HG03066 (cell line): ENCODE data around the gene SYNGR1.

Experiments used
- ATAC-seq: cut with Tn5 transposase; IDR thresholded peaks from one replicate; pipeline ENCODE4 v1.9.1; 2021; ENCODE audit warnings: low read depth; ENCODE audit not compliant: unreplicated experiment

SYNGR1 gene, protein sequence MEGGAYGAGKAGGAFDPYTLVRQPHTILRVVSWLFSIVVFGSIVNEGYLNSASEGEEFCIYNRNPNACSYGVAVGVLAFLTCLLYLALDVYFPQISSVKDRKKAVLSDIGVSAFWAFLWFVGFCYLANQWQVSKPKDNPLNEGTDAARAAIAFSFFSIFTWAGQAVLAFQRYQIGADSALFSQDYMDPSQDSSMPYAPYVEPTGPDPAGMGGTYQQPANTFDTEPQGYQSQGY

GRCh38 chr22:39349967-39350726 is at the start of gene SYNGR1:
Gene SYNGR1, plus strand, starts transcription at chr22:39349991. Its CDS starts 20 bp downstream, at chr22:39350011.
- no peak for ATAC-seq

GRCh38 chr22:39300186-39300830 is 49.5 kb upstream of the SYNGR1 start:
- ATAC-seq, result no peak

DNA sequence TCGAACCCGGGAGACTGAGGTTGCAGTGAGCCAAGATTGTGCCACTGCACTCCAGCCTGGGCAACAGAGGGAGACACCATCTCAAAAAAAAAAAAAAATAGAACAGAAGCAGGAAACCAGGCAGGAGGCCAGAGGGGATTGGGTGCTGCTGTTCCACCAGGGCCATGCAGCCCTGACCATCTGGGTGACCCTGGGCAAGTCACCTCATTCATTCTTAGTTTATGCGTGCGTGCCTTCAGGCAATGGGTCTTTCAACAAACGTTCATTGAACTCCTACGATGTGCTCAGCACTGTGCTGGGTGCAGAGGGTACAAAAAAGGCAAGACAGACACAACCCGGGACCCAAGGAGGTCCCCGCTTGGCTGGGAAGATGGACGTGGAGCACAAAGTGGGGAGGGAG is 48.7 kb upstream of the SYNGR1 start:
- ATAC-seq, result no peak

DNA sequence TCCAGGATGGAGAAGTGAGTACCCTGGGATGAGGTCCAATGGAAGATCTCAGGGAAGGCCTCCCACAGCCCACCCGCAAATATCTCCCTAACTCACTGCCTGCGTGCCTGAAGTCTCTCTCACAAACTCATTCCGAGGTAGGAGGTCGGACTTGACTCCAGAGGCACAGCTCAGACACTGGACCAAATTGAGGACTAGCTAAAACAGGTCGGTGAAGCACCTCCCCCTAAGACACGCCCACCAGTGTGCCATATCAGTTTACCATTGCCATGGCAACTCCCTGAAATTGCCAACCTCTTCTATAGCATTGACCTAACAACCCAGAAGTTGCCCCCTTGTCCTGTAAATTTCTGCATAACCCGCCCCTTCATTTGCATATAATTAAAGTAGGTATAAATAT is 47.9 kb upstream of the SYNGR1 start:
- no peak for ATAC-seq

GRCh38 chr22:39302431-39302960 is 47.3 kb upstream of the SYNGR1 start:
- ATAC-seq, result no peak

- ATAC-seq, result no peak
These were observed 46.4 kb upstream of the SYNGR1 start for GRCh38 chr22:39303358-39303757.

DNA sequence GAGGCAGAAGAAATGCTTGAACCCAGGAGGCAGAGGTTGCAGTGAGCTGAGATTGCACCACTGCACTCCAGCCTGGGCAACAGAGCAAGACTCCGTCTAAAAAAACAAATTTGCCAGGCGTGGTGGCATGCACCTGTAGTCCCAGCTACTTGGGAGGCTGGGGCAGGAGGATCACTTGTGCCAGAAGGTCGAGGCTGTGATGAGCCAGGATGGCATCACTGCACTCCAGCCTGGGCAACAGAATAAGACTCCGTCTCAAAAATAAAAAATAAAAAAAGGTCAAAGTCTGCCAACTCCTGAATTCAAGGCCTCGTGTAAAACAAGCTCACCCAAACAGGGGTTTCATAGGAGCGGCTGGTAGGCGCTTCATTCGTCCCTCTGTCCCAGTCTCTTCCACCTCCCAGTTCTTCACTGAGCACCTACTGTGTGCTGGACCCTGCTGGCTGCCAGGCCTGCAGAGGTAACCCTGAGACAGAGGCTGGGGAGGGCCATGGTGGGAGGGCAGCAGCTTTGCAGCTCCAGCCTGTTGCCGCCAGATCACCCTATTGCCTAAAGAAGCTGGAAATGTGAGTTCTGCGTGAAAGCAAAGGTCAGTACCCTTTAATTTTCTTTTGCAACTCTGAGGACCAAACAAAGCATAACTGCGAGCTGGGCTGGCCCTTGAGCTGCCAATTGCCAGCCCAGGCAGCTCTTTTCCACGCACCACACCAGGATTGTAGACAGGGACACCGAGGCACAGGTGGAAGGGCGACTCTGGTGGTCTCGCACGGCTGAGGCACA is 45.7 kb upstream of the SYNGR1 start:
- no peak for ATAC-seq

GRCh38 chr22:39306456-39307361 is 43.1 kb upstream of the SYNGR1 start:
- ATAC-seq, result no peak

- no peak for ATAC-seq
These were observed 41.0 kb upstream of the SYNGR1 start for GRCh38 chr22:39308614-39309363.

DNA sequence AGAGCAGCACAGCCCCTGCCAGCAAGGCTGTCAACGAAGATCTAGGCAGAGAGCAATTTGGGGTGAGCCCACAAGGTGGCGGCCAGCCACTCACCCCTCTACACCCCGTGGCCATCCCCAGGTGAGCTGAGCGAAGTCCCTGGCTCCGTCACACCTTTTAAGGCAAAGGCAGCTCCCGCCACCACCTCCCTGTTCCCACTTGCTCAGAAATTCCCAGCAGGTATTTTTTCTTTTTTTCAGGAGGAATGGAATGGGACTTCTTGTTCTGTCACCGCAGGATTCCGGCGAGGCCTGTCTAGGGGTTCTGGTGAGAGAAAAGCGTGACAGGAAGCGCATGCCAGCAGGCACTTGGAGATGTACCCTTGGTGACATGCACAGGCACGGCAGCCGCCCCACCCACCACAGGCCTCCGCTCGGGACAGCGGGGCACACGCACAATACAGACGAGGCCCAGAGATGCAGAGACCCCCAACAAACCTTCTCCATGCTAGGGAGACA is 40.4 kb upstream of the SYNGR1 start:
- ATAC-seq, result no peak

- ATAC-seq, result no peak
These were observed 39.7 kb upstream of the SYNGR1 start for GRCh38 chr22:39309881-39310714.

DNA sequence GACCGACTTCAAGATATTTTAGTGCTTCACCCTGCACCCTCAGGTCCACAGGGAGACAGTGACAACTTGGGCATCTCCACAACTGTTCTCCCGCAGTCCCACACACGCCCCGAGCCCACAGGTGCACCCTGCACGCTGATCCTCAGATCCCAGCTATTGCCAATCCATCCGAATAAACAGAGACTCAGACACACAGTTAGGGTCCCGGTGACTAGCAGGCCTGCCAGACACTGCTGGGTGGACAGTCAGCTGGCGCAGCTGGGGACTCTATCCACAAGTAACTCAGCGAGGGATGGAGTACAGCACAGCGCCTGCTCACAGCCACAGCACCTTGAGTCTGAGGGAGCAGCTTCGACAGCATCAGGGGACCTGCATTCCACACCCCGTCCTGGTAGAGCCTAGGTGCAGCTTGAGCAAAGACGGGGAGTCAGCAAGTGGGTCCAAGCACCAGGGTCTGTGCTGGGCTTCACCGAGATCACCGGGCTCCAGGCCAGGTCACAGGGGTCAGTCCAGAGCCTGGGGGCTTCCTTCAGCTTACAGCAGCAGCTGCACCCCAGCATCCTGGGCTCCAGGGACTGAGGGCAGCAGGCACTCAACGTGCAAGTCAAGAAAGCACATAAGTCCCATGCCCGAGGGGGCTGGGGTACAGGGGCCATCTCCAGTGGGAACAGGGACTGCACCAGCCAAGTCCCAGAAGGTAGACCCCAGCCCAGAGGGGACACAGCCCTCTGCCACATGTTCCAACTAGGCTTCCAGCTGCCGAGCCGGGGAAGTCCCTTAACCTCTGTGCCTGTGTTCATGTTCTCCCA is 38.0 kb upstream of the SYNGR1 start:
- no peak for ATAC-seq

DNA sequence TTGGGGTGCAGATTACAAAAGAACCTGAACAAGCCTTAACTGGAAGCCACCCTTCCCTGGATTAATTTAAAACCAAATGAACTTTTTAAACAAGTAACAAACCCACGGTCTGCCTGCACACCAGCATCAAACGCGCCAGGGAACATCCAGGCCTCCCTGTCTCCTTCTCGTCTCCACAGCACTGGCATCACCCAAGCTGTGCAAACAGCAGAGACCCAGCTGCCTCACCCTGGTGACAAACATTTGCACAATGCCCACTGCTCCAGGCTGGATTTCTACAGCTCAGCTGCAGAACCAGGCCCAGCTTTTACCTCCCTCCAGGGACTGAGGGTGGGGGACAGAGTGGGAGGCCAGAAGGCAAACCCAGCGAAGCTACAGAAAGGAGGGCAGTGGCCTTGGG is 37.4 kb upstream of the SYNGR1 start:
- ATAC-seq, result no peak

- ATAC-seq, result no peak
These were observed 36.4 kb upstream of the SYNGR1 start for GRCh38 chr22:39313258-39314001.

DNA sequence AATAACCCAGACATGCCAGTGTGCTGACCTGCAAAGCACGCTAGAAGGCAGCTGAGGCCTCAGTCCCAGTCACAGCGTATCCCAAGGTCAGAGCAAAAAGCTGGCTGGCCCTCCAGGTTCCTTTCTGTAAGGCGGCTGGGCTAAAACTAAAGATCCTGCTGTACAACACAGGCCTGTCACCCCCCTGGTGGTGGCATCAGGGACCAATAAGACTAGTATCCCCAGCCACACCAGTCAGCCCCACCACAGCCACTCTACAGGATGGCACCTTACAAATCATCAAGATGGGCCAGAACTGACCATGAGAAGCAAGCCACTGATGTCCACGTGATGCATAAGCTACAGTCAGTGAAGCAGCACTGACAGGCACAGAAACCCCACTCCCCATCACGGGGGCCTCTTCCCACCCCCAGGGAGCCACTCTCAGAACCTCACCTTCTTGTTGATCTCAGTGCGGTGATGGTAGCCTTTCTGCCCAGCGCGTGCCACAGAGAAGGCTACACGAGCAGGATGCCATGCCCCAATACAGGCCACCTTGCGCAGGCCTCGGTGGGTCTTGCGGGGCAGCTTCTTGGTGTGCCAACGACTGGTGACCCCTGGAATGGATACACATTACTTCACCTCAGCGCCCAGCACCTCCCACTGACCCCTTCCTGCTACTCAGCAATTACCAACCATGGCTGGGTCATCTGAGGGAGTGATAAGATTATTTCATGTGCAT is 35.4 kb upstream of the SYNGR1 start:
- no peak for ATAC-seq

DNA sequence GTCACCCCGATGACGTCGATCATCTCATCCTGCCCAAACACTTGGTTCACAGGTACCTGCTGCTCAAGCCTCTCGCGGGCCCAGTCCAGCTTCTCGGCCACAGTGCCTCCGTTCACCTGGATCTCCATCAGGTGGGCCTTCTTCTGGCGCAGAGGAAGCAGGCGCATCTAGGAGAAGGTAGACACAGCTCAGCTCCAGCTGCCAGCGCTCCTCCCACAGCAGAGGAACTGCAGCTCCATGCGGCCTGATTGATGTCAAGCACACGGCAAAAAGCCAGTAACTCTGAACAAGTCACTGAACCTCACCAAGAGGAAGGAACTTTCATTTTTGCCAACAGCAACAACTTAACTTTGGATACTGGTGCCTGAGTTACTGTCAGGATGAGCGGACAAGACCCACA is 34.4 kb upstream of the SYNGR1 start:
- no peak for ATAC-seq
